ENCODE measurements around the gene MDFI.

Gene MDFI

DNA sequence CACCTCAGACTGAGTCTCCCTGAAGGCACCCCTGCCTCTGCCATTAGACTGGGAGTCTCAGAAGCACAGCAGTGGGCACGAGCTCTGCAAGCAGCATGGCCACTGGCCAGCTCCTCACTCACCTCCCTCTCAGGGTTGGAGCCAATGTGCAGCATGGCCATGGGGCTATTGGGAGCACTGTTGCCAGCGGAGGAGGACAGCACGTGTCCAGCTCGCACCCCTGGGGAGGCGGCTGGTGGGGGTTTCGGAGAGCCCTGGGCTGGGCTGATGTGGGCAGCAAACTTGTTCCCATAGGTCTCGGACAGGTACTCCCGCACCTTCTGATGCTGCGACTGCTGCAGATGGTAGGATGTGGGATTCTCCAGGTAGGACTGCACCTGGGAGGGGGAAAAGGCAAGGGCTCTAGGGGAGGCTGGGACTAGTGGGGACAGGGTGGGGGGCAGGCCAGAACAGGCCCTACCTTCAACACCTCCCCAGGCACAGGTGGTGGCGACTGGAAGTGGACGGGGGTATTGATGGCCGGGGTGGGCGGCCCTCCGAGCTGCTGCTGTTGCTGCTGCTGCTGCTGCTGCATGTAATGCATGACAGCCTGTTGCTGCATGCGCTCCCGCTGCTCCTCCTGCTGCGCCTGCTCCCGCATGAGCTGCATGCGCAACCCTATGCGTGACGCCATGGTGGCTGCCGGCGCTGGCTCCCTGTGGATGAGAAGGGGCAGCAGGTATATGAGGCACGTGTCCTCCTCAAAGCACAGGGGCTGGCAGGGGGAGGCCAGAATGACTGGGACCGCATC lies 52.5 kb downstream of the MDFI start:
- DNase-seq: no peak

GRCh38 chr6:41691426-41692079 lies 53.3 kb downstream of the MDFI start:
- DNase-seq: no peak

DNA sequence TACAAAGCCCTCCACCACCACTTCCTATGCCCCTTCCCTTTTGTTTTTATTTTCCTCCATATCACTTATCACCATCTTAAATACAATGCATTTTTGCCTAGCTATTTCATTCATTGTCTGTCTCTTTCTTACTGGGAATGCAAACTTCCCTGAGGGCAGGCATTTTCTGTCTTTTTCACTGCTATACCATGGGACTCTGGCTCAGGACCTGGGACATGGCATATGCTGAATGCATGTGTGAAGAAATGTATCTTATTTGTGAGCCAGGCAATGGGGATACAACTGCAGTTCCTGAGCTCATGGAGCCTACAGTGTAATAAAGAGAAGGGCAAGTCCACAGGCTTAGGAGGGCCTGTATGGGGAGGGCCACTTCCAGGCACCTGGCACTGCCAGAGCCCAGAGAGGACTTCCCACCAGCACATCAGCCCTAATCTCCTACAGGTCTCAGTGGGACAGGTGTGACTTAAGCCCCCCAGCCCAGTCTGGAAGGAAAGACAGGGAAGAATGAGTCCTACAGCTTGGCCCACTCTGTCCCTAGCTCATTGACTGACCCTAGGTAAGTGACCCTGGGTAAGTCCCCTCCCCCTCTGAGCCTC lies 53.9 kb downstream of the MDFI start:
- no peak for DNase-seq

DNA sequence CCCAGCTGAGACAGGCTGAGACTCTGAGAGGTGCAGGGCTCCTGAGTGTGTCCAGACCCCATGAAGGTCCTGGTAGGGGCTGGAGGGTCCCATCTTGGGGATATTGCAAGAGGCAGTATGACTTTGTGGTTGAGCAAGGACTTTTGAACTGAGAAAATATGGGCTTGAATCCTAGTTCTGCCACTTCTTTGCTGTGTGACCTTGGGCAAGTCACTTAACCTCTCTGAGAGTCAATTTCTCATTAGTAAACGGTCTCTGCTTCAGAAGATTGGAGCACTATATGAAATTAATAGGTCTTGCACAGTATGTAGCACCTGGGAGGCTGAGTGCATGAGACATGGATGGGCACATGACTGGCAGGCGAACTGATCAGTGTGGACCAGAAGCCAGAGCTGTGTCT lies 54.5 kb downstream of the MDFI start:
- no peak for DNase-seq

DNA sequence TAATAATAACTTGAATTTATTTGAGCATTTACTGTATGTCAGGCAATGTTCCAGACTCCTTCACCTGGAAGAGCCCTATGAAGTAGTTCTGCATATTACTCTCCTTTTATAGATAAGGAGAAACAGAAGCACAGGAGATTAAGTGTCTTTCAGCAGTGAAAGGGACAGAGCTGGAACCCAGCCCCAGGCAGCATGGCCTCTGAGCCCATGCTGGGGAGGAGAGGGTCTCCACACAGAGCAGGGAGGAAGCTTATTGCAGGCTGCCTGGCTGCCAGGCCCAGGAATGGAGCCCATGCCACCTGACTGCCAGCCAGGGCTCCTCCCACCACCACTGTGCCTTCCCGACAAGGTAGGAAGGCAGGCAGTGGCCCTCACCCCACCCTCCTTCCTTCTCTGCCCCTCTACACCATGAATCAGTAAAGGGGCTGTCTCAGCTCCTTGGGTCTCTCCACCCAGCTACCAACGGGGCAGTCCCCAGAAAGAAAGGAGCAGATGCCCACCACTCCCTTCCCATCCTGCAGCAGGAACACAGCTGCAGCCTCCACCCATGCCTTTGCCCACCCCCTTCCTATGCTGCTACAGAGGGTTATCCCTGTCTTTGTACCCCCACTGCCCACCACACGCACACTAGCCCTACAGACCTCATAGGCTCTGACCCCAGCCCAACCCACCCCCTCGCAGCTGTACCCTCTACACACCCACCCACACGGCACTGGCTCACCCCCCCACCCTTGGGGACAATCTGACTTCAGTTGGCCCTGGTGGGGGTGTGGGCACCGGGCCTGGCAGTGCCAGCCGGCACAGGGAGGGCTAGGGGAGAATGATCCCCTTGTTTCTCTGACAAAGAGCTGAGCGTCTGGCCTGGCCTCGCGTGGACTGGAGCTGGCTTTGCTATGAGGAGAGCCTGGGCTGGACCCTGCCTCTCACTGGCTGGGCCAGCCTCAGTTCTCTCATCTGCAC lies 55.3 kb downstream of the MDFI start:
- DNase-seq: no peak

DNA sequence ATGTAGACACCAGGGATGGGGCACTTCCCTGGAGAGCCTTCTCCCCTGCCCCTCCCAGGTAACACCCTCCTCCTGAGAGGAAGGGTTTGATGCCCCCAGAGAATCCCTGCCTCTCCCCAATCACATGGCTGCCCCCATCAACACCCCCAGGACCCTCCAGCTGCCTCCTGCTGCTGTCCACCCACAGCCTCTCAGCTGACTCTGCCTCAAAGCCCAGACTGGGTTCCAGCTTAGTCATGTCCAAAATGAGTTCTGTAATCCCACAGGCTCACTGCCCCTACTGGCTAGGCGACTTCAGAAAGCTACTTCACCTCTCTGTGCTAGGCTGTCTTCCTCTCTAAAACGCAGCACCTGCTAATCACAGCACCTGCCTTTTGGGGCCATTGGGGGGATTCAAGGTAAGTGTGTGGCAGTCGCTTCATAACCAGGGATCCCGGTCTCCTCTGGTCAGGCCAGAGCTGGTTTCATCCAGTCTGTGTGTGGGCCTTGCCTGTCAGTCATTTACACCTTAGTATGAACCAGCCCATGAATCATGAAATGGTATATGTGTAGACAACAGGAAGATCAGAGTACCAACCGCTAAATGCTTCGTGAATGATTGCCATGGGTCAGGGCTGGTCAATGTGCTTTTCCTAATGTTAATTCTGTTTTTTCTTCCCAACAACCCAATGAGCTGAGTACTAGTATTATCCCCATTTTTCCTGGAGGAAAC lies 56.7 kb downstream of the MDFI start:
- DNase-seq: no peak

GRCh38 chr6:41695825-41696224 lies 57.6 kb downstream of the MDFI start:
- DNase-seq: no peak

- no peak for DNase-seq
Observed at GRCh38 chr6:41696788-41697187, 58.5 kb downstream of the MDFI start.

DNA sequence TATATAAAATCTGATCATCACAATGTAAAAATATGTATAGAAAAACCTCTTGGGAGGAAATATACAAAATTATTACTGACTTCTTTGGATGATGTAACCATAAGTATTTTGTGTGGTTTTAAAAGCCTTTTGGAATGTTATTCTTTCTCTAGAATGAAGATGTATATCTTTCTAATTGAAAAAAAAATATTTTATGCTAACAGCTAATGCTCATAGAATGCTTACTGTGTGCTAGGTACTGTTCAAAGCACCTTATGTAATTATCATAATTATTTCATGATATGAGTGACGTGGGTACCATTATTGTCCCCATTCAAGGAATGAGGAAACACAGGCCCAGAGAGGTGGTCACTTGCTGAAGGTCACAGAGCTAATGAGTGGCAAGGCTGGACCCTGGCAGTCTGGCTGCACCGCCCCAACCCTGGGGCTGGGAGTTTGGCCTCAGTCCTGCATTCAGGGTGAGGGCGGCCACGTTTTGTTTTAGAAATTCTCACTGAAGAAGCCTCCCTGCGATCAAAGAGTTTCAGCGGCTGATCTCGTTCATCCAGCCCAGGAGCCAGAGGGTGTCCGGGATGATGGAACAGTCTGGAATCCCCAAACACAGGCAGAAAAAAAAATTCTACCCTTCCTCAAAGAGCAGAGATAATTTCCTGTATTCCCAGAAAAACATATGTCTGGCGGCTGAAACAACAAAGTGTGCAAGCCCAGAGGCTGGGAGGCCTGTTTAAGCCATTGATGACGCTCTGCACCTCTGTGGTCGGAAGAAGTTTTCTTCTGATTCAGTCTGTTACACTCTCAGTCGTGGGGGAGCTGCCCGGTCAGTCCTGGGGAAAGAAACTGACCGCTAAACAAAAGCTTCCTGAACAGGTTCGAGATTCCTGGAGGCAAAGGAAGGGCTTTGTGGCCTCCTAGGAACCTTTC lies 59.9 kb downstream of the MDFI start:
- DNase-seq: no peak

- DNase-seq: no peak
Observed at GRCh38 chr6:41699063-41699462, 60.8 kb downstream of the MDFI start.

DNA sequence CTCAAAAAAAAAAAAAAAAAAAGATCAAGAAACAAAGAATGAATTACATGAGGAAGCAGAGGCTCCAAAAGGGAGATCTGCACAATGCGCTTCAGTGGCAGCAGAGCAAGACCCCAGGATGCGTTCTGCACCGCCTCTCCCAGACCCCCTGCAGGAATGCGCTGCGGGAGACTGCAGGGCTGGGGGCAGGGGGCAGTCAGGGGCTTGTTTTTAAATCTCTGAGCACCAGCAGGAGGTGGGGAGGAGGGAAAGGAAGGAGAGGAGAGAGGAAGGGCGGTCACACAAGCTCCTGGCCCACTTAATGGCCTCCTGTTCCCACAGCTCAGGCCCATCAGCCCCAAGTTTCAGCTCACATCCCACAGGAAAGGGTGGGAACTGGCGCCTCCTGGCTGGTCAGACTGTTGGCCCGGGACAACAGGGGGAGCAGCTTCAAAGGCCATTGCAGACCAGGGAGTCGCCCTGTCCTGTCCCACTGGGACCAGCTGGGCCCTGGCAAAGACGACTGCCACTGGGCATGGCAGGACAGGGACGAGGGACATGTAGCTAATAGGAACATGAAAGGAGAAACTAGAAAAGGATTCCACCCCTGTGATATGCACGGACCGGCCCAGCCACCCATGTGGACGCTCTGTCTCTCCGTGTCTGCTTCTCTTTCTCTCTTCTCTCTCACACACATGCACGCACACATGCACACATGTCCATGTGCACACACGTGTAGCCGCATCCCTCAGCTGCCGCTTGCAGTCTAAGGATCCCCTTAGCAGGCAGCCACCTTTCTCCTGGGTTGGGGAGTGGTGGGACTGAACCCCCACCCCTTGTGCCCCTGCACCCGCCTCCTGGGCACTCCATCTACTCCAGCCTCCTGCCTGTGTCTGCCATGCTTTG lies 62.4 kb downstream of the MDFI start:
- DNase-seq: no peak

- no peak for DNase-seq
Observed at GRCh38 chr6:41702089-41702745, 63.9 kb downstream of the MDFI start.

- no peak for DNase-seq
Observed at GRCh38 chr6:41702771-41703494, 64.7 kb downstream of the MDFI start.

Data from activated T-cell treated with anti-CD3 and anti-CD28 coated beads for 4 hours (primary cell).